ENCODE results near the gene GRK5. TPM values are rescaled to one million over a fixed set of nuclear protein-coding genes. Genes with fewer than 3 reads are reported as not detected.

GRK5 gene
- total RNA-seq, 1 experiment from 2014 or later: 2.3 TPM

GRCh38 chr10:119447823-119448546 lies 240.6 kb downstream of the GRK5 start:
- peaks cover 11% of the 10 kb centered on the region for H3K4me1 Mint-ChIP-seq
- H3K36me3 Mint-ChIP-seq: no peaks in the 10 kb centered on the region
- POLR2A ChIA-PET: no interaction called here
- no peak for DNase-seq (ENCODE audit: low spot score)
- no peaks in the 10 kb centered on the region; the same call in 1 of the 2 replicates for H3K27me3 Mint-ChIP-seq (ENCODE audit: low read depth)
- CTCF ChIA-PET: interaction anchor here (1.1 to 3.9 kb wide), 4 partner anchors 26 to 249 kb away, joined by 3 to 24 read pairs (median 8); partner anchors contain the start of gene GRK5
- no peak for ATAC-seq
- H3K9me3 Mint-ChIP-seq: no peaks in the 10 kb centered on the region
- TF ChIP-seq JUN (CRISPR knock-in tag; IDR thresholded peaks at IDR 0.05) (no peak), NR1H2 (CRISPR knock-in tag; IDR thresholded peaks at IDR 0.05) (no peak), NFATC4 (CRISPR knock-in tag; IDR thresholded peaks at IDR 0.05) (no peak), MYBL2 (CRISPR knock-in tag; IDR thresholded peaks at IDR 0.05) (no peak), ATF3 (CRISPR knock-in tag; conservative IDR thresholded peaks at IDR 0.05) (no peak), SOX15 (CRISPR knock-in tag; IDR thresholded peaks at IDR 0.05) (no peak), ATF1 (CRISPR knock-in tag; IDR thresholded peaks at IDR 0.05) (no peak), AR (CRISPR knock-in tag; IDR thresholded peaks at IDR 0.05) (no peak), HMGXB4 (CRISPR knock-in tag; IDR thresholded peaks at IDR 0.05) (no peak), ATF6 (CRISPR knock-in tag; IDR thresholded peaks at IDR 0.05) (no peak), E2F4 (CRISPR knock-in tag; IDR thresholded peaks at IDR 0.05; ENCODE audit: borderline replicate concordance, low read depth) (no peak), NR3C1 (CRISPR knock-in tag; conservative IDR thresholded peaks at IDR 0.05; ENCODE audit: low read depth) (no peak), CDX4 (CRISPR knock-in tag; IDR thresholded peaks at IDR 0.05; ENCODE audit: borderline replicate concordance) (no peak), EMX1 (CRISPR knock-in tag; IDR thresholded peaks at IDR 0.05) (no peak), ZNF532 (CRISPR knock-in tag; IDR thresholded peaks at IDR 0.05; ENCODE audit: borderline replicate concordance) (no peak), ARID4B (CRISPR knock-in tag; IDR thresholded peaks at IDR 0.05; ENCODE audit: borderline replicate concordance) (no peak)
- H3K27ac Mint-ChIP-seq: no peak overlapping the region
- H3K4me3 Mint-ChIP-seq: no peak overlapping the region
